Measurements from ENCODE around the gene NCAPD2. TPM values are rescaled to one million over a fixed set of nuclear protein-coding genes. Genes with fewer than 3 reads are reported as not detected.

NCAPD2 gene
- polyA plus RNA-seq, 1 donor (not counting 4 experiments of a cell fraction or from before 2014, with no cell fraction given), result 33.7 TPM

GRCh38 chr12:6492838-6493496 lies 935 bp upstream of the NCAPD2 start, which contains the start of gene MRPL51:
TSS of gene MRPL51 (minus strand) at chr12:6493262. CDS start at chr12:6493136, 126 bp downstream.
- Histone ChIP-seq H3K4me1 (ENCODE audit: control insufficient read depth, extremely low read depth, insufficient read depth, low read length) (peaks cover 22% of the 10 kb centered on the region), H3K36me3 (ENCODE audit: control insufficient read depth in 2 of 2, extremely low read depth in 1 of 2, insufficient read depth in 2 of 2, low read length in 2 of 2) (peaks cover 4 to 6% of the 10 kb centered on the region in 2 experiments), H3K4me2 (ENCODE audit: control insufficient read depth, extremely low read depth, insufficient read depth, low read depth, low read length) (peak within 1 kb of the TSS; percentile 99), H3K79me2 (ENCODE audit: control insufficient read depth, insufficient read depth, low read length) (peaks cover 41% of the 10 kb centered on the region), H3K27me3 (ENCODE audit: control insufficient read depth, extremely low read depth, insufficient read depth, low read length) (no peaks in the 10 kb centered on the region), H3K4me3 (ENCODE audit: control insufficient read depth in 2 of 3, extremely low read depth in 1 of 3, insufficient read depth in 2 of 3, low read depth in 1 of 3, low read length in 3 of 3) (peak within 1 kb of the TSS; percentile 48 to 99 (median 95)), H3K9me1 (ENCODE audit: control insufficient read depth, extremely low read depth, insufficient read depth, low read length) (no peaks in the 10 kb centered on the region), H2AFZ (ENCODE audit: control insufficient read depth, low read length) (peak within 1 kb of the TSS; percentile 98), H3K9ac (ENCODE audit: control insufficient read depth, extremely low read depth, insufficient read depth, low read length) (peak within 1 kb of the TSS; percentile 95), H4K20me1 (ENCODE audit: control insufficient read depth, extremely low read depth, insufficient read depth, low read length) (no peaks in the 10 kb centered on the region), H3K27ac (ENCODE audit: control insufficient read depth, insufficient read depth, low read length) (peak within 1 kb of the TSS; percentile 89), H3K9me3 (ENCODE audit: control insufficient read depth, low read depth, low read length) (no peaks in the 10 kb centered on the region)
- dilution Hi-C loops (cut with MboI; ENCODE audit: extremely low pct_ligation_motif_present, low sequenced_read_pairs), result no loop called here
- no peak for TF ChIP-seq EZH2 (IDR thresholded peaks at IDR 0.05; ENCODE audit: low read length)
- TF ChIP-seq CTCF (optimal IDR thresholded peaks at IDR 0.05 in 1 of 3, IDR thresholded peaks at IDR 0.05 in 1 of 3, conservative IDR thresholded peaks at IDR 0.05 in 1 of 3; ENCODE audit: extremely low read depth in 1 of 3, insufficient read depth in 2 of 3, low read length in 3 of 3), result no peak
- no peak for DNase-seq (ENCODE audit: low read depth, low spot score)
- FAIRE-seq, result no peak

- H3K9me3 ChIP-seq (ENCODE audit: control insufficient read depth, low read depth, low read length), result no peaks in the 10 kb centered on the region
- no peaks in the 10 kb centered on the region for H4K20me1 ChIP-seq (ENCODE audit: control insufficient read depth, extremely low read depth, insufficient read depth, low read length)
- peak overlapping the region; percentile 99 for H3K4me2 ChIP-seq (ENCODE audit: control insufficient read depth, extremely low read depth, insufficient read depth, low read depth, low read length)
- H3K27ac ChIP-seq (ENCODE audit: control insufficient read depth, insufficient read depth, low read length), result peak overlapping the region; percentile 84
- dilution Hi-C loops (cut with MboI; ENCODE audit: extremely low pct_ligation_motif_present, low sequenced_read_pairs), result no loop called here
- H3K4me3 ChIP-seq (ENCODE audit: control insufficient read depth in 2 of 3, extremely low read depth in 1 of 3, insufficient read depth in 2 of 3, low read depth in 1 of 3, low read length in 3 of 3), result peak overlapping the region; percentile 48 to 99 (median 95)
- peak overlapping the region; percentile 94 for H2AFZ ChIP-seq (ENCODE audit: control insufficient read depth, low read length)
- peak overlapping the region; percentile 95 for H3K9ac ChIP-seq (ENCODE audit: control insufficient read depth, extremely low read depth, insufficient read depth, low read length)
- no peaks in the 10 kb centered on the region for H3K9me1 ChIP-seq (ENCODE audit: control insufficient read depth, extremely low read depth, insufficient read depth, low read length)
- H3K27me3 ChIP-seq (ENCODE audit: control insufficient read depth, extremely low read depth, insufficient read depth, low read length), result no peaks in the 10 kb centered on the region
- H3K4me1 ChIP-seq (ENCODE audit: control insufficient read depth, extremely low read depth, insufficient read depth, low read length), result peaks cover 23% of the 10 kb centered on the region
- H3K79me2 ChIP-seq (ENCODE audit: control insufficient read depth, insufficient read depth, low read length), result peaks cover 44% of the 10 kb centered on the region
- DNase-seq (ENCODE audit: low read depth, low spot score) (no peak), FAIRE-seq (peak; percentile 67)
- peaks cover 5 to 12% of the 10 kb centered on the region in 2 experiments for H3K36me3 ChIP-seq (ENCODE audit: control insufficient read depth in 2 of 2, extremely low read depth in 1 of 2, insufficient read depth in 2 of 2, low read length in 2 of 2)
- TF ChIP-seq CTCF (optimal IDR thresholded peaks at IDR 0.05 in 1 of 3, IDR thresholded peaks at IDR 0.05 in 1 of 3, conservative IDR thresholded peaks at IDR 0.05 in 1 of 3; ENCODE audit: extremely low read depth in 1 of 3, insufficient read depth in 2 of 3, low read length in 3 of 3) (peak in 2 of 3 experiments; percentile 7 to 12), EZH2 (IDR thresholded peaks at IDR 0.05; ENCODE audit: low read length) (no peak)
Measured at GRCh38 chr12:6494258-6494743, 399 bp downstream of the NCAPD2 start.
